Mesothelial cell of epicardium (in vitro differentiated cells): ENCODE data around the gene BUD23. TPM values are rescaled to one million over a fixed set of nuclear protein-coding genes. Genes with fewer than 3 reads are reported as not detected.

Source experiments
- DNase-seq, 2 experiments: peaks; one replicate each; pipeline ENCODE4 v3.0.0; 2021; ENCODE audit warnings: low spot score in 2 of 2; ENCODE audit not compliant: unreplicated experiment in 2 of 2
- H3K27ac Mint-ChIP-seq: 2 replicates; pipeline ENCODE4 v1.8.0; 2021; ENCODE audit warnings: mixed read lengths
- H3K27me3 Mint-ChIP-seq: 2 replicates; pipeline ENCODE4 v1.8.0; 2021; ENCODE audit warnings: low read depth, mixed read lengths
- H3K36me3 Mint-ChIP-seq: 2 replicates; pipeline ENCODE4 v1.8.0; 2021; ENCODE audit warnings: mixed read lengths
- H3K4me1 Mint-ChIP-seq: 2 replicates; pipeline ENCODE4 v1.8.0; 2021; ENCODE audit warnings: mixed read lengths
- H3K4me3 Mint-ChIP-seq: 2 replicates; pipeline ENCODE4 v1.8.0; 2021; ENCODE audit warnings: mild to moderate bottlenecking, moderate library complexity, mixed read lengths
- H3K9me3 Mint-ChIP-seq: 2 replicates; pipeline ENCODE4 v1.8.0; 2021; ENCODE audit warnings: mixed read lengths
- total RNA-seq: library from RNA; stranded (reverse); gene quantifications from 3 replicates; pipeline ENCODE4 v1.2.1, GENCODE V29; 2021
- TF ChIP-seq, protein P1 (sequence below): fragments of 200-600 bp; sonication (generic); IDR thresholded peaks from one replicate; pipeline ENCODE4 v1.5.0; 2021; ENCODE audit warnings: antibody characterized with exemption; ENCODE audit not compliant: unreplicated experiment

The BUD23 gene
- total RNA-seq, 1 donor from 2014 or later = 69.1 TPM

- peaks cover 22% of the 10 kb centered on the region for H3K27me3 Mint-ChIP-seq
- no peak overlapping the region for H3K27ac Mint-ChIP-seq
- no peaks in the 10 kb centered on the region for H3K36me3 Mint-ChIP-seq
- H3K9me3 Mint-ChIP-seq = peaks cover 6% of the 10 kb centered on the region
- no peaks in the 10 kb centered on the region for H3K4me1 Mint-ChIP-seq
- TF ChIP-seq, protein P1, sequence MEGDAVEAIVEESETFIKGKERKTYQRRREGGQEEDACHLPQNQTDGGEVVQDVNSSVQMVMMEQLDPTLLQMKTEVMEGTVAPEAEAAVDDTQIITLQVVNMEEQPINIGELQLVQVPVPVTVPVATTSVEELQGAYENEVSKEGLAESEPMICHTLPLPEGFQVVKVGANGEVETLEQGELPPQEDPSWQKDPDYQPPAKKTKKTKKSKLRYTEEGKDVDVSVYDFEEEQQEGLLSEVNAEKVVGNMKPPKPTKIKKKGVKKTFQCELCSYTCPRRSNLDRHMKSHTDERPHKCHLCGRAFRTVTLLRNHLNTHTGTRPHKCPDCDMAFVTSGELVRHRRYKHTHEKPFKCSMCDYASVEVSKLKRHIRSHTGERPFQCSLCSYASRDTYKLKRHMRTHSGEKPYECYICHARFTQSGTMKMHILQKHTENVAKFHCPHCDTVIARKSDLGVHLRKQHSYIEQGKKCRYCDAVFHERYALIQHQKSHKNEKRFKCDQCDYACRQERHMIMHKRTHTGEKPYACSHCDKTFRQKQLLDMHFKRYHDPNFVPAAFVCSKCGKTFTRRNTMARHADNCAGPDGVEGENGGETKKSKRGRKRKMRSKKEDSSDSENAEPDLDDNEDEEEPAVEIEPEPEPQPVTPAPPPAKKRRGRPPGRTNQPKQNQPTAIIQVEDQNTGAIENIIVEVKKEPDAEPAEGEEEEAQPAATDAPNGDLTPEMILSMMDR = no peak
- no peak for DNase-seq
- H3K4me3 Mint-ChIP-seq = no peak overlapping the region
Measured at GRCh38 chr7:73663033-73663432, 20.4 kb upstream of the BUD23 start.

- Mint-ChIP-seq H3K27me3 (peaks cover 8% of the 10 kb centered on the region), H3K36me3 (peaks cover 7% of the 10 kb centered on the region), H3K9me3 (peaks cover 6% of the 10 kb centered on the region), H3K4me3 (peak within 1 kb of the TSS; percentile 88), H3K4me1 (peaks cover 9% of the 10 kb centered on the region), H3K27ac (peak within 1 kb of the TSS; percentile 75)
- TF ChIP-seq, protein P1 = peak; percentile 83
- peak; percentile 93 to 99 for DNase-seq
Measured at GRCh38 chr7:73667344-73668102, 15.9 kb upstream of the BUD23 start, which contains the start of gene VPS37D. VPS37D (plus strand) TSS chr7:73667831; CDS start chr7:73667959, 128 bp downstream.

GRCh38 chr7:73668103-73668885 lies 15.1 kb upstream of the BUD23 start:
- Mint-ChIP-seq H3K9me3 (peaks cover 2% of the 10 kb centered on the region), H3K4me1 (peaks cover 9% of the 10 kb centered on the region), H3K4me3 (peak overlapping the region; percentile 88), H3K27ac (peak overlapping the region; percentile 75), H3K27me3 (peaks cover 8% of the 10 kb centered on the region), H3K36me3 (peaks cover 7% of the 10 kb centered on the region)
- TF ChIP-seq, protein P1 = no peak
- DNase-seq = no peak

DNA sequence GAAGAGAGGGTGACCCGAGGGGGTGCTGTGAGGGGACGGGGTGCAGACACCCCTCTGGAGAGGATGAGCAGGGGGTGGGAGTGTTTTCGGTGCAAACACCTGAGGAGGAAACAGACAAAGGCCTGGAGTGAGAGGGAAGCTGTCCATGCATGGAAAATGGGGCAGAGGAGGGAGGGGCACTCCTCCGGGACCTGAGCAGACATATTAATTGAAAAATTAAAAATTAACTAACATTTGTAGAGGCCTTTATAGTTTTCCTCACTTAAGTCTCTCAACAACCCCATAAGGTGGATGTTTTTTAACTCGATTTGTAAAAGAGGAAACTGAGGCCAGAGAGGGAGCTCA lies 14.5 kb upstream of the BUD23 start:
- Mint-ChIP-seq H3K36me3 (peaks cover 7% of the 10 kb centered on the region), H3K4me3 (peak overlapping the region; percentile 88), H3K4me1 (peaks cover 9% of the 10 kb centered on the region), H3K9me3 (no peaks in the 10 kb centered on the region), H3K27me3 (peaks cover 8% of the 10 kb centered on the region), H3K27ac (peak overlapping the region; percentile 75)
- no peak for DNase-seq
- TF ChIP-seq, protein P1 = no peak

DNA sequence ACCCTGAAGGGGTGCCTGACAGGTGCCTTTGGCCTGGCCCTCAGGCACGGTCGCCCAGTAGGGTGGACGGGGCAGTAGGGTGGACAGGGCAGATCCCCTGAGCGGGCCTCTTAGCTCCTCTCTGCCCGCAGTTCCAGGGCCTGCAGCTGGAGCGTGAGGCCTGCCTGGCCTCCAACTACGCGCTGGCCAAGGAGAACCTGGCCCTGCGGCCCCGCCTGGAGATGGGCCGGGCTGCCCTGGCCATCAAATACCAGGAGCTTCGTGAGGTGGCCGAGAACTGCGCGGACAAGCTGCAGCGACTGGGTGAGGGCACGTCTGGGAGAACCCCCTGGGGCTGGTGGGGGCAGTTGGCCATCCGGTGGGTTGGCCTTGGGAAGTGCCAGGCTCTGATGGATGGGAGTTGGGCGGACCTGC lies 14.1 kb upstream of the BUD23 start:
- H3K36me3 Mint-ChIP-seq = peaks cover 7% of the 10 kb centered on the region

More for the DNA sequence above, 14.1 kb upstream of the BUD23 start:
- Mint-ChIP-seq H3K27ac (no peak overlapping the region), H3K4me1 (peaks cover 9% of the 10 kb centered on the region), H3K4me3 (peak overlapping the region; percentile 88), H3K9me3 (no peaks in the 10 kb centered on the region), H3K27me3 (peaks cover 6% of the 10 kb centered on the region)
- no peak for DNase-seq
- TF ChIP-seq, protein P1 = no peak
